22Rv1 (cell line): ENCODE measurements around the gene CEP290.

ENCODE experiments used
- H3K27ac ChIP-seq: fragments of 450-650 bp; 2 replicates; pipeline ENCODE4 v1.5.1; 2017
- CTCF ChIP-seq: fragments of 450-650 bp; IDR thresholded peaks from 2 replicates; pipeline ENCODE4 v1.5.1; 2017; ENCODE audit warnings: mild to moderate bottlenecking
- ZFX ChIP-seq: fragments of 450-650 bp; IDR thresholded peaks from 2 replicates; pipeline ENCODE4 v1.6.1; 2017; ENCODE audit warnings: antibody characterized with exemption, borderline replicate concordance

Gene CEP290

GRCh38 chr12:88111074-88111652 lies 30.7 kb downstream of the CEP290 start:
- H3K27ac ChIP-seq = no peak overlapping the region
- TF ChIP-seq CTCF (peak; percentile 86), ZFX (no peak)

DNA sequence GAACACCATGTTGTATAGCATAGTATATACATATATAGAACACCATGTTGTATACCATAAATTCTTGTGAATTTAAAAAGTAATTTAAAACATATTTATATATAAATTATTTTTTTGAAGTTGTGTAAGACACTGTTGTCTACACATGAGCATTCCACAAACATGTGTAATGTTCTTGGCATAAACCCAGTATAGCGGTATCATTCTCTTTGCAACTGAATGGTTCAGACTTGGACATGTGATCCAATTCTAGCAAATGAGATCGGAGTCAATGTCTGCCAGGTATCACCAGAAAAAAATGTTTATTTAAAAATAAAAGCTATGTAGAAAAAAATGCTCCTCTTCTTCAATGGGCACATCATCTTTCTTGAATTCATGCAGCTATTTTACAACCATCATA lies 33.9 kb downstream of the CEP290 start:
- TF ChIP-seq CTCF = no peak
- TF ChIP-seq ZFX = no peak
- no peak overlapping the region for H3K27ac ChIP-seq

GRCh38 chr12:88093573-88093972 lies 48.3 kb downstream of the CEP290 start:
- no peak for TF ChIP-seq ZFX
- TF ChIP-seq CTCF = no peak
- no peak overlapping the region for H3K27ac ChIP-seq

DNA sequence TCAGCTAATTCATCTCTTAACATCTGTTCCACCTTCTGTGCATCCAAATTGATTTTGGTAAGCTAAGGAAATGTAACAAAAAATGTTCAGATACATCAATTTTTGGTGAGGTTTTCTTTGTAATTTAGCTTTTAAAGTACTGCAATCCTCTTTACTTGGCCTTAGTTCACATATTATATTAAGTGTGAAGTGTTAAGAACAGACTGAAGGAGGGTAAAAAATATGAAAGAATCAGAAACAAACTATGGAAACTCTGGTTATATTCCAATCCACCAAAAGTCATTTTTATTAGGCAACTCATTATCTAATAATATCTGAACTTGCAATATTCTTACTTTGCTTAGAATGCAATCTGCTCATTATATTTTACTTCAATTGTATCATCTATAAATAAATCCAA lies 49.1 kb downstream of the CEP290 start:
- TF ChIP-seq CTCF = no peak
- TF ChIP-seq ZFX = no peak
- H3K27ac ChIP-seq = no peak overlapping the region

DNA sequence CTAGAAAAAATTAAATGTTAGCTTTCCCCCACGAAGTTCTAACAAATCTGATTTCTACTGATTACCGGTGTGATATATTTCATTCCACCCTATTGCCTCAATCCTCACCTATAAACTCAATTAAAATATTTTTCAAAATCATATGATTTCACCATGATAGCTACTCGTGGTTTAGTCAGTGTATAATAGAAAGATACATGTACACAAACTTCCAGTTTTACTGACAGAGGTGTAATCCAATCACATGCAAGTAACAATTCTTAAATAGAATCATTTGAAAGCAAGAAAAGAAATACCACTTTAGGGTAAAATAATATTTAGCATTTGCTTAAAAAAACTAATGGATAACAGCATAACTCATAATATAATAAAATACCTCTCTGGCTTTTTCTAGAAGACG lies 57.7 kb downstream of the CEP290 start:
- no peak overlapping the region for H3K27ac ChIP-seq
- TF ChIP-seq CTCF (no peak), ZFX (no peak)

DNA sequence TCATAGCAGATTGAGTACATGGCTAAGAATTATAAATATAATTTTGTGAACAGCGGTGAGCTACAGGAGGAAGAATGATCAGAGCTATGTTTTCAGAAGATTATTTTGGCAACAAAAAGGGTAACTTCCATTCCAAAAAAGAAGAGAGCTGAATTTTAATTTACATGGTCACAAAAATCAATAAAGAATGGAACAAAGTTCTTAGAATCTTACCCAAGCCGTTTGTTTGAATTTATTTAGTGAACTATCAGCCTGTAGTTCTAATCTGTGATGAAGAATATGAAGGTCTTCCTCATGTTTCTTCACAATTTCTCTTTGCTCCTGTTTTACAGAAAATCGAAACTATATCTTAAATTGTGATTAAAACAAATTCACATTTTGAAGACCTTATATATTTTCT lies 58.3 kb downstream of the CEP290 start:
- TF ChIP-seq CTCF (no peak), ZFX (no peak)
- H3K27ac ChIP-seq = no peak overlapping the region

DNA sequence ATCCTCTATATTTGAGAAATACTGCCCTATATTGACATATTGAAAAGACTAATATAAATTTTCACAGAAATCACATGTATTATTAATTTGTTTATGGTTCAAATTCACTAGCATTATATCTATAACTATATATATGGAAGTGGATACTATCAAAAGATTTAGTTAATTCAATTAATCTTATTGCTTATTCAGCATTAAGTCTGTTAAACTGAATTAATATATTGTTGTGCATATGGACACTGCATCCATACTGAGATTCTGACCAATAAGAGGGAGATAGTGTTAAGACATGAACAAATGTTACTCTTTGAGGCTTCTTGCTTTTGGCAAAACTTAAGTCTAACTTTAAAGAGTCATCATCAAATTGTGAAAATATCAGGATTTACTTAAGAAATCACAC lies 60.6 kb downstream of the CEP290 start:
- H3K27ac ChIP-seq = no peak overlapping the region
- TF ChIP-seq ZFX (no peak), CTCF (no peak)
